NOMO-1 (cell line): ENCODE data around the gene AFF3.
"Not testable (repeated sequence)": the region's sequence is repeated elsewhere in the genome, so short reads cannot be mapped to it uniquely, and the experiment has no call there.

ENCODE experiments used
- DNase-seq, 2 experiments: peaks; one replicate each; lab custom pipeline; 2025; ENCODE audit not compliant: unreplicated experiment in 2 of 2; lab: John Stamatoyannopoulos, UW

AFF3 gene

DNA sequence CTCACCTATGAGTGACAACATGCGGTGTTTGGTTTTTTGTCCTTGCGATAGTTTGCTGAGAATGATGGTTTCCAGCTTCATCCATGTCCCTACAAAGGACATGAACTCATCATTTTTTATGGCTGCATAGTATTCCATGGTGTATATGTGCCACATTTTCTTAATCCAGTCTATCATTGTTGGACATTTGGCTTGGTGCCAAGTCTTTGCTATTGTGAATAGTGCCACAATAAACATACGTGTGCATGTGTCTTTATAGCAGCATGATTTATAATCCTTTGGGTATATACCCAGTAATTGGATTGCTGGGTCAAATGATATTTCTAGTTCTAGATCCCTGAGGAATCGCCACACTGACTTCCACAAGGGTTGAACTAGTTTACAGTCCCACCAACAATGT is 9.4 kb upstream of the AFF3 start:
- not testable (repeated sequence) for DNase-seq

DNA sequence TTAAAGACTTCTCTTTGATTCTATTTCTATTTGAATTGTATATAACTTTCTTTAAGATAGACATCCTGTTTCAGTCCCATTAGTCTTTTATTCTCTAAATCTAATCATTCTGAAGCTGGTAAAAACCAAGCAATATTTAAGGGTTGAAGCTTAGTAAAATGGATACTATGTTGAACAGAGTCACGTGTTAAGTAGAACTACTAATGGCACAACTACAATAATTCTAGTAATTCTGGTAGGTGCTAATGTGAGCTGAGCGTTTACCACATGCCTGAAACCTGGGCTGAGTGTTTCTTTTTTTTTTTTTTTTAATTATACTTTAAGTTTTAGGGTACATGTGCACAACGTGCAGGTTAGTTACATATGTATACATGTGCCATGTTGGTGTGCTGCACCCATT is 8.9 kb upstream of the AFF3 start:
- DNase-seq, result no peak

DNA sequence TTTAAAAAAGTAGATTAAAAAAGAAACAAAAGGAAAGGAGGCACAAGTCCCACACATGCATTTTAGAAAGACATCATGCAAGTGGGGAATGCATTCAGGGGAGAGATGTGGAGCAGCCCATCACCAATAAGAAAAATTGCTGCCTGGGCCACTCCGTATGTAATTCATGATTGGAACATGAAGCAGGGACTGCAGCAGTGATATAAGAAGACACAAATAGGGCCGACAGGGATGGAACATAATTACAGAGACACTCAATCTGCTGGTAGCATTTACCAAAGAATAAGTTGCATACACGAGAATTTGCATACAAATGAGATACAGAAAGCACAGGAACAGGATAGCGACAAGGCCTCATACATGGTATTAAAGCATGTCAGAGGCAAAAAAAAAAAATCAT is 6.5 kb upstream of the AFF3 start:
- no peak for DNase-seq

DNA sequence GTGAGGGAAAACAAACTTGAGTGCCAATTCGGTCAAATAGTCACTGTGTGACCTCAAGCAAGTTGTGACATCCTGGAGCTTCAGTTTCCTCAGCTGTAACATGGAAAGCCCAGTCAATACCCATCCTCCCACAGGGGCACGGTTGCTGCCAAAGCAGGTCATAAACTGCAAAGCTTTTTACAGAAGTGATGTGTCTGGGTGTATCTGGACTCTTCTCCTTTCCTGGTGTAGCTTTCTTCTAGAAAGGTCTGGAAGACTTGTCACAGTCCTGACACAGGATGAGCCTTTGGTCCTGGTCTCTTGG is 4.2 kb upstream of the AFF3 start:
- DNase-seq, result peak; percentile 23 to 37

DNA sequence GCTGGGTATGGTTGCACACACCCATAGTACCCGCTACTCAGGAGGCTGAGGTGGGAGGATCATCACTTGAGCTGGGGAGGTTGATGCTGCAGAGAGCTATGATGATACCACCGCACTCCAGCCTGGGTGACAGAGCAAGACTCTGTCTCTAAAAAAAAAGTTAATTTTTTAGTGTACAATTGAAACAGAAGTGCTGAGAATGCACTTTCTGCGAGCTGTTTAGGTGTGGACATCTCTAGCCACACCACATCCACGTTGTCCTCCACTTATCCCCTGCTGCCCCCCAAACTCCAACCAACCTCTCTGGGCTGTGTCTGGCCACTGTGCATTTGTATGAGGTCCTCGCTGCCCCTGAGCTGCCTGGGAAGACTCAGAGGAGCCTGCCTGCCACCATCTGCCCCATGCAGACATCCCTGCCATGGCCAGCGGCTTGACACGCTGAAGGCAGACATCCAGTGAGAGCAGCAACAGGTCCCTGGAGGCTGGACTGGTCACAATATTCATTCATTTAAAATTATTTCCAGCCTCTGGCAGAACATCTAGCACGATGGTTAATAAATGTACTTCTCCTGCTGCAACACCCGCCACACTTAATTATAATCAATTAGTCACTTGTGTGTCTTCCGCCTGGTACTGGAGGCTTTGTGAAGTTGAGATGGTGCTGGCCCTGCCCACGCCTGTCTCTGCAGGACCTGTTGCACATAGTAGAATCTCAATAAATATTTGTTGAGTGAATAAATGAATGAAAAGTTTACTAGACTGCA is 3.7 kb upstream of the AFF3 start:
- no peak for DNase-seq

DNA sequence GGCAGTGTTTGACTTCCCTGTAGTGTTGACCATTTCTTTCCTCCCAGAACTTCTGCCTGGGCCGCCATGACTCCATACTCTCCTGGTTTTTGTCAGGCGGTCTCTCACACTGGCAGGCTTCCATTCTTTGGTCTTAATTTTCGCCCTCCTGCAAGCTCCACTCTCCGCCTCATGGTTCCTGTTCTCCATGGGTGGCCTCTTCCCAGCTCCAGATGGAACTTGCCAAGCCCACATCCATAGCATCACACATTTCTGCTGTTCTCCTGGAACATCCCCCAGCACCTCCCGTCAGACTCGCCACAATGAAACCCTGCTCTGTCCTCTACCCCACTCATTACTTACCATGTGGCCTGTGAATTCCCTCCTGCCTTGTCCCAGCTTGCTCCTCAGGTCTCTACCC is 896 bp upstream of the AFF3 start:
- DNase-seq, result no peak

DNA sequence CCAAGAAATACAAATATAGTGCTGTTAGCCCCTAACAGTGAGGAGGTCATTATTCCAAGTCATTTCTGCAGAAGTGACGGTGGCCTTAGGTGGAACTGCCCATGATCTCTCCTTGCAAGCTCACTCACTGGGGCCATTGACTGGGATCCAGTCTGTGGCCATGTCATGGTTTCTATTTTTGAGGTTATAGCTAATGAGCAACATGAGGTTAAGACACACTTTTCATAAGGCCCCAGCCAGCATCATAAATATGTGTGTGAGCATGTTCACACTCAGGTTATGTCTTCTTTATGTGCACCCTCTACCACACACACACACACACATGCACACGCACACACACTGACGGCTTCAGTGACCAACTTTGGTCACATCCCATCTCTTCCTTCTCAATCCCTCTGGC is 484 bp downstream of the AFF3 start:
- DNase-seq, result peak in 1 of 2 experiments; percentile 47

DNA sequence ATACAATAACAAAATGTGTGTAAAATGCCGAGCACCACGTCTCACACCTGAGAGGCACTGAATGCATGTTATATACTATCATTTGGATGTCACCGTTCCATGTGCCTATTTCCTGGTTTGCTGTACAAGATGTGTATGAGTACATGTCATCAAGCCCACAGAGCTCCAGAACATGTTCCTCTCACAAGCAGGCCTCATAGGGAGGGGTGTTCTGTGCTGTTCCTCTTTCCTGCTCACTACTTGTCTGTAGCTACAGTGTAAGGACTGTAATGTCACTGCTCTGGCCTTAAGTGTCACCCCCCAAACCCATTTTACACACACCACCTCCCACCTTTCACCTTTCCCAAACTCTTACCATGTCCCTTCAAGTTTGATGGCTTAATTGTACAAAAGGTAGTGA is 1.8 kb downstream of the AFF3 start:
- peak; percentile 76 to 90 for DNase-seq

DNA sequence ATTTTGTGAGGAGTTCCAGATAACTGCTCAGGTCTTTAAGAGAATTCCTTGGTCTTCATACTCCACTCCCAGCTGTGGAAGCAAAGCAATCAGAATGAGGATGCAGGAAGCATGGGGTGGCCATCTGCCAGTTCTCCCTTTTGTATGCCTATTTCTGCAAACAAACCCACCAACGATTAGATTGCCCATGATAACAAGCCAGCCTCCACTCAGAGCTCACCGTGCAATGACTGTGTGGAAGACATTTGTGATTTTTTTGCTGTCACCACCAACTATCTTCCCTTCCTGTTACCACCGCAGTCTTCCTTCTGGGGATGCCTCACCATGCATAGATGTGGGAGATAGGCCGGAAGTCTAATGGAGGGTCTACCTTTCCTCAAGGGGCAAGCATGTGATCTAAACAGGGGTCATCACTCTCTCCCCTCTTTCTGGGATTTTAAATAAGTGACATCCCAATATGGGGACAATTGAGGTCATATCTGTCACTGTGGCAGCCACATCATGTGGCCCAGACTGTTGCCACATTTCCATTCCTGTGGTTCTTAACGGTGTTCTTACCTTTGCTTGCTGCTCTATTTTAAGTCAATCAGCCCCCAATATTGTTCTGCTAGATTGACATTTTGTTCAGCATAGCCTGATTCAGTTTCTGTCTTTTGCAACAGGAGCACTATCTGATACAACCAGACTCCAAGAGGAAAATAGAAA is 4.4 kb downstream of the AFF3 start:
- no peak for DNase-seq

DNA sequence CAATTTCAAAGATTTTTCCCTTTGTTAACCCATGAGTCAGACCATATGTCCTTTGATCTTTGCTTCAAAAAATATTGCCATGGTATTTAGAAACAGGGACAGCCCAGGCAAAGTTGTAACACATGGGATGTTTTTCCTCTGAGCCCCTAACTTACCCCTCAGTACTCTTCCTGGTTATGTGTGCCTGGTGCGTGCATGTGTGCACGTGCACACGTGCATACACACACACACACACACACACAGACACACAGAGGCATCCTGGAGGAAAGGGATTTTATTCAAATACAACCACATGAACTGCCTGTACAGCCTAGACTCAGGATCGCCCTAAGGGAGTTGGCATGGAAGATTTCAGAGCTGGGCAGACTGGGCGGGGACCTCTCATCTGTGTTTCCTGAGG is 5.1 kb downstream of the AFF3 start:
- DNase-seq, result no peak

DNA sequence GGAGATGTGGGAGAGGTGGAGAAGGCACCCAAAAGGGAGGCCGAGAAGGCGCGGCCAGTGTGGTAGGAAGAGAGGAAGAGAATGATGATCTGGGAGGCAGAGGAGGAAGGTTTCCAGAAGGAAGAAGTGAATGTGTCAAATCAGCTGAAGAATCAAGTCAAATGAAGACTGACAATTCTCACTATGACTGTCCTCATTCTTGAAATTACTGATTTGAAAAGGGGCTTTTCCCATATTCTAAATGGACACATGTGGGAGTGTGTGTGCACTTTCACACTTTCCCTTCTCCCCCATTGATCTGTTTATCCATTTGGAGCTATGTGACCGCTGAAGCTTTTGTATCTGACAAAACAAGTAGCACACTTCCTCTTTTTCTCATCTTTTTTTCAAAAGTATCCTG is 6.1 kb downstream of the AFF3 start:
- DNase-seq, result no peak

DNA sequence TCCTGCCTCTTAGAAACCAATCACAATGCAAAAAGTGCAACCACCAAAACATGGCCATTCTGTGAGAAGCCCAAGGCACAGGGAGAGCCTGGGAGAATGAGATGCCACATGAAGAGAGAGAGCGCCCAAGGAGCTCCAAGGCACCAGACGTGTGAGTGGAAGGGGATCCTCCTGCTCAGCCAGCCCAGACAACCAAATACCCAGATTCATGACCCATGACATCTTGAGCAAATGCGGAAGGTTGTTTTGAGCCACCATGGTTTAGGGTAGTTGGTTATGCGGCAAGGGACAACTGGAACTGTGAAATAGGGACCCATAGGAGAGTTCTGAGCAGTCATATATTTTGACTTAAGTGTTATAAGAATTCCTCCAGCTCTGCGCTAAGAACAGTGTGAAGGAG is 7.0 kb downstream of the AFF3 start:
- DNase-seq, result no peak

DNA sequence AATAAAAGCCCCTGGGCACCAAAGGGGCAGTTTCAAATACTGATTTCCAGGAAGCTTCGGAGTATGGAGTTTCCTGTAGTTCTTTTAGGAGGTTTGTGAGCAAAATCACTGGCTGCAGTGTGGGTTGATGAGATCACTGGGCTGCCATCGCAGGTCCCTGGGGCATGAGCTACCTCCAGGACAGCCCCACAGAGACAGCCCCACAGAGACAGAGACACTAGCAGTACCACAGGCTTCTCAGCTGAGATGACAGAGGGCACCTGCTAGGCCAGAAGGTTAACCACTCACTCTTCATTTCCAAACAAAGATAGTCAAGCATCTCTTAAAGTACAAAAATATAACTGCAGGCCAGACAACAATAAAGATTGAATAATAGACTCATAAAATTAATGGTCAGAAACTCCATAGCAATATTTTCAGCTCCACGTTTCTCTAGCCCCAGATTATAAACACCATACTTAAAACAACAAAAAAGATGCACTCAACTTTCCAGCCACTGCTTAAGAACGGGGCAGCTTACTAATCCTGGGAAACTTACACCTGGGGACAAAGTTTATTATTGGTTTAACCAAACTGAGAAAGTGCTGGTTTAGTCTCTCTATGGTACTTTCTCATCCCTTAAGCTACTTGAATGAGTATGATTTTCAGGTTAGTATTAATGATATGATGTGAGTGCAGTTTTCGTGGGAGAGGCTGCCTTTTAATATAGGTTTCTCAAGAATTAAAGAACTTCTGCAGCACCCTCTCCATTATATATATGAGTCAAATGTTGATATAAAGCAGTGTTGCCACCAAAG is 11.6 kb downstream of the AFF3 start:
- no peak for DNase-seq

DNA sequence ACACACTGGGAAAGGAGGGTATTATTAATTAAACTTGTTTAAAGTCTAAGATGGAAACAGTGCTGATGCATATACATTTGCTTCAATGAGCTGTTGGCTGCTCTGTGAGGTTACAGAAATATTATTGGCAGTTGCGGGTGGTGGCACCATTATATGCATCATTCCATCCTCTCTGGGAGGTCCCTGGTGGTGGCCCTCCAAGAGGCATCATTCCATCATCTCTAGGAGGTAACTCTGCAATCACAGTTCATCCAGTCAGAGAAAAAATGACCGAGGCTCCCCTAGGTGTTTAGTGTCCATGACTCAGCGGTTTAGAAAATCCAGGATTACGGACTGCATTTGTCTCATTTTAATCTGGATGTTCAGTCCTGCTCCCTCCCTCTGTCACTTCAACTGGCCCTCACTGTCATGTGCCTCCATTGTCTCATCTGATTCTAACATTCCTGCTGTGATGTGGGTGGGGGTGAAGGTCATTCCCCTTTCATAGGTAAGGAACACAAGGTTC is 15.4 kb downstream of the AFF3 start:
- no peak for DNase-seq

DNA sequence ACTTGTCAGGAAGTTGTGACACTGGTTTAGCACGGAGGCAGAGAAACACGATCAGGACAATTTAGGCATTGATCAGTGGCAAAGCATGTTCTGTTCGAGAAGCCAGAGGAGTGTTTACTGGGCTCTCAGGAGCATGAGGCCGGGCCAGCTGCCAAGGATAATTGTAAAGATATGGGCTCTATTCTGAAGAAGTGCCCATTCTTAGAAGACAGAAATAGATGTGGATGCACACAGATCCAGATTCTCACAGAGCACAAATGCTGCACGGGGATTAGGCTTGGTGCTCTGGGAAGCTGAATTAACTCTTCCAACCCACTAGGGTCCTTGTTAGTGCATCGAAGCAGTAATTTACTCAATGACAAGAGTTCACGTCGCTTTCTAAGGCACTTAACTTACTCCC is 16.2 kb downstream of the AFF3 start:
- DNase-seq, result no peak

DNA sequence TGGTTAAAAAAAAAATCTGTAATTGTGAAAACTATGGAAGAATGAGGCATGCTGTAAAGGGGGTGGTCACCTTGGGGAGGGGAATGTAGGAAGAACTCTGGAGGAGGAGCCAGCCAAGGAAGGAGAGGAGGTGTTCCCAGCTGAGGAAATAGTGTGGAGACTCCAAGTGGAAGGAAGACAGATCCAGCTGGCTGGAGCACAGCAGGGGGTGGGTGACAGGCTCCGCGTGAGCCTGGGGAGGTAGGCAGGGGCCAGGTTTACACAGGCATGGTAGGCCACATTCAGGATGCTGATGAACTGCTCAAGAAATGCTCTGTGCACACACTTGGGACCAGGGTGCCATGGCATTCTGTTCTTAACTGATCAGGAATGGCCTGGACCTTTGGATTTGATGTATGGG is 16.8 kb downstream of the AFF3 start:
- no peak for DNase-seq

DNA sequence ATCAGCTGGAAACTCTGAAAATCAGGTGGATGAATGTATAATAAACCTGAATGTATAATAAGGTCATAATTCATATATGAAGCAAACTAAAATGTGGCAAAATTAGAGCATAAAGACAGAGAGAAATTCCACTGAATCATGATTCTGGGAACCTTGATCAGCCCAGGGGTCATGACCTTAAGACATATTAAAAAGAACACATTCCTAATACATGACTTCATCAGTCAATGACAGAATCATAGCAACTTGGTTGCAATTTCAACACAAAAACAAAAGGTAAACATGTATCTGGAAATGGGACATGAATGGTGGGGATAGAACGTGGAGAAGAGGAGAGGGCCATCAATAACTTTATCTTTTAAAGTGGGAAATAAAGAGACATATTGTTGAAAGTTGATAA is 17.6 kb downstream of the AFF3 start:
- DNase-seq, result no peak

DNA sequence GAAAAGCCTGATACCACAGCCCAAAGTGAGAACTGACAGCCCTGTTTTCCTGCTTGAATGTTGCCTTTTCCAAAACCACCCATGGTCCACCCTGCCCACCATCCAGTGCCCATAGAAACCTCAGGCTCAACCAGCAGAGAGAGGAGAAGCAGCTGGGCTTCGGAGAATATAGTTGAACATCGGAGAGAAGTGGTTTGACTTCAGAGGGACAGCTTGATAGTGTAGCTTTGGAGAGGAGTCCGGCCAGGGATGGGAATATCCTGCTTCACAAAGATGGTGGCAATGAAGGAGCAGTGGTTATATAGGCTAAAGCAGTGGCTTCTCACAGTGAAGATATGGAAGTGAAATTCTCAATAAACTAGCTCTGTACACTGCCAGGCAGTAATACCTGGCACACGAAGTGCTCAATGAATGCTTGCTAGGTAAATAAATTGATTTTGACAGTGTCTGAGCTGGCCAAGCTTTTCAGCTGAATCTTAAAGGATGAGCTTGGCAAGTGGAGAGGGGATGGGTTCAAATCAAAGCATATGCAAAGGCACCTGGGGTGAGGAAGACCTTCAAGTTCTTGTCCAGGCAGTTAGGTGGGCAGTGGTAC is 21.2 kb downstream of the AFF3 start:
- DNase-seq, result no peak

DNA sequence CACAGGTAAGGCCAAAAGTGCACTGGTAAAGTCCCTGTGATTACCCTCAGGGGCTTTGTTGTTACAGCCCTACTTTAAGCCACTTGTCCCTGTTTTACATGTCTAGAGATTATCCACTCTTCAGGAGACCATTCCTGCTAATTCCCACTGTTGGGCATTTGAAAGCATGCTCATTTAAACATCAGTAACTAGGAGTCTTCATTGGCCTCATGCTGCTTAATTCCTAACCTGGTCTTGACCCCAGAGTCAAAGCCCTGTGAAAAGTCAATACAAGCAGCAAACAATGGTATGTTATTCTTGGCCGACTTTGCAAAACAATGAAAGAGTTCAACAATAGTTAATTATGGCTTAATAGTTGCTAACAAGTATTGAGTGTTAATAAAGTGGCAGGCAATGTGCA is 23.2 kb downstream of the AFF3 start:
- no peak for DNase-seq

DNA sequence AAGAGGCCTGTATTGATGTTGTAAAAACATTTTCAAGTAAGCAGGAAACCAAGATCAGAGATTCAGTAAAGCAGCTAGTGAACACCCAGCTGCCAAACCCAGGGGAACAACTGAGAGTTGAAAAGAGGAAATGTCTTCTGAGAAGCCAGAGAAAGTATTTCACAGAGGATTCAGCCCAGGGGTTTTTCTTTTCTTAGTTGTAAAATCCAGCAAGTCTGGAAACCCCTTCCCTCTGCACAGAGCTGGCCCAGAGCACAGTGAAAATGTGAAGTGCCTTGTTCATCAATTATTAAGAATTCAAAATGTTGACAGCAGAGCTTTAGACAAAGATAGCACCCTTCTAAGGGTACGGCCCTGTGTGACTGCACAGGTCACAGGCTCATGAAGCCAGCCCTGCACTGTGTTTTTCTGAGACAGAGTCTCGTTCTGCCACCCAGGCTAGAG is 28.4 kb downstream of the AFF3 start:
- peak; percentile 16 to 35 for DNase-seq

DNA sequence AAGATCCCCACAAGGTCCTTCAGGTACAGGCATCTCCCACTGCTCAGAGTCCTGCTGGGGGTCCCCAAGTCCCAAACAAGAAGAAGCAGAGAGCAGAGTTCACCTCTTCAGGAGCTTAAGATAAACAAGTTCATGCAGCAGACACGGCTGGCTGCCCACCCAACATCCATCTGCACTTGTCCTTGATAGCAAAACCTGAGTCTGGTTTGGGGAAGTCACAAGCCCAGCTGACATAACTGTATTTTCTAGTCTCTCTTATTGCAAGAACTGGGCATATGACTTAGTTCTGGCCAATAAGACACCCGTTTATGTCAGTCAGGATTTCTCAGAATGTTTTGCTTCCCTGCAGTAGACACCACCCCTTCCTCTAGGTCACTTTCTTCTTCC is 31.8 kb downstream of the AFF3 start:
- peak in 1 of 2 experiments; percentile 14 for DNase-seq
